Glutamatergic neuron (in vitro differentiated cells): ENCODE data around the gene ITPA. TPM values are rescaled to one million over a fixed set of nuclear protein-coding genes. Genes with fewer than 3 reads are reported as not detected.

ENCODE experiments used
- DNase-seq: peaks from one replicate; pipeline ENCODE4 v3.0.0; 2022
- H3K27ac Mint-ChIP-seq: one replicate; pipeline ENCODE4 v1.8.0; 2020; ENCODE audit warnings: mild to moderate bottlenecking, mixed read lengths, inconsistent platforms; ENCODE audit not compliant: unreplicated experiment
- H3K27me3 Mint-ChIP-seq: one replicate; pipeline ENCODE4 v1.8.0; 2020; ENCODE audit warnings: mild to moderate bottlenecking, moderate library complexity, mixed read lengths, inconsistent platforms; ENCODE audit not compliant: unreplicated experiment
- H3K36me3 Mint-ChIP-seq: one replicate; pipeline ENCODE4 v1.8.0; 2020; ENCODE audit warnings: mild to moderate bottlenecking, mixed read lengths, inconsistent platforms; ENCODE audit not compliant: unreplicated experiment
- H3K4me1 Mint-ChIP-seq: one replicate; pipeline ENCODE4 v1.8.0; 2020; ENCODE audit warnings: mild to moderate bottlenecking, low read depth, mixed read lengths, inconsistent platforms; ENCODE audit not compliant: unreplicated experiment
- H3K4me3 Mint-ChIP-seq: one replicate; pipeline ENCODE4 v1.8.0; 2020; ENCODE audit warnings: mild to moderate bottlenecking, mixed read lengths, inconsistent platforms; ENCODE audit not compliant: unreplicated experiment
- H3K9me3 Mint-ChIP-seq: one replicate; pipeline ENCODE4 v1.8.0; 2020; ENCODE audit warnings: mild to moderate bottlenecking, moderate library complexity, mixed read lengths, inconsistent platforms; ENCODE audit not compliant: unreplicated experiment
- CTCF ChIP-seq: fragments of 200-600 bp; sonication (generic); IDR thresholded peaks from one replicate; pipeline ENCODE4 v1.5.0; 2021; ENCODE audit not compliant: partially characterized antibody, unreplicated experiment
- total RNA-seq: library from RNA; stranded (reverse); fragmentation: NEBNext Ultra II Directional; extraction: Animal tissue kit (Norgen Biotek cat#: 25700); gene quantifications from one replicate; pipeline ENCODE4 v1.2.1, GENCODE V29; 2021; ENCODE audit not compliant: unreplicated experiment

The ITPA gene
- total RNA-seq, 1 donor from 2014 or later, result 72.1 TPM

GRCh38 chr20:3163099-3164042, 45.9 kb upstream of the ITPA start:
- Mint-ChIP-seq H3K27me3 (peaks cover 10% of the 10 kb centered on the region), H3K4me1 (peaks cover 21% of the 10 kb centered on the region), H3K4me3 (peak overlapping the region; percentile 74), H3K9me3 (peaks cover 5% of the 10 kb centered on the region), H3K27ac (peak overlapping the region; percentile 95), H3K36me3 (no peaks in the 10 kb centered on the region)
- peak; percentile 56 for DNase-seq
- TF ChIP-seq CTCF, result no peak

- DNase-seq, result no peak
- TF ChIP-seq CTCF, result no peak
- H3K27ac Mint-ChIP-seq, result peak overlapping the region; percentile 95
- peak overlapping the region; percentile 74 for H3K4me3 Mint-ChIP-seq
- H3K4me1 Mint-ChIP-seq, result peaks cover 23% of the 10 kb centered on the region
- H3K27me3 Mint-ChIP-seq, result peaks cover 10% of the 10 kb centered on the region
- no peaks in the 10 kb centered on the region for H3K36me3 Mint-ChIP-seq
- peaks cover 4% of the 10 kb centered on the region for H3K9me3 Mint-ChIP-seq
These were observed 45.1 kb upstream of the ITPA start for GRCh38 chr20:3164043-3164762.

GRCh38 chr20:3164763-3165410, 44.4 kb upstream of the ITPA start:
- Mint-ChIP-seq H3K36me3 (no peaks in the 10 kb centered on the region), H3K4me1 (peaks cover 23% of the 10 kb centered on the region), H3K27ac (peak overlapping the region; percentile 72), H3K4me3 (peak overlapping the region; percentile 20), H3K27me3 (peaks cover 8% of the 10 kb centered on the region), H3K9me3 (peaks cover 3% of the 10 kb centered on the region)
- no peak for DNase-seq
- no peak for TF ChIP-seq CTCF

- peak; percentile 43 for DNase-seq
- no peaks in the 10 kb centered on the region for H3K36me3 Mint-ChIP-seq
- no peak for TF ChIP-seq CTCF
- H3K27ac Mint-ChIP-seq, result peak overlapping the region; percentile 72
- peaks cover 23% of the 10 kb centered on the region for H3K4me1 Mint-ChIP-seq
- peaks cover 3% of the 10 kb centered on the region for H3K9me3 Mint-ChIP-seq
- peaks cover 8% of the 10 kb centered on the region for H3K27me3 Mint-ChIP-seq
- H3K4me3 Mint-ChIP-seq, result no peak overlapping the region
These were observed 43.6 kb upstream of the ITPA start for GRCh38 chr20:3165473-3166337.
